ENCODE measurements around the gene RABGAP1L. TPM values are rescaled to one million over a fixed set of nuclear protein-coding genes. Genes with fewer than 3 reads are reported as not detected.

RABGAP1L gene
- total RNA-seq, 1 experiment from 2014 or later, result 76.9 TPM

- Mint-ChIP-seq H3K9me3 (peaks cover 3% of the 10 kb centered on the region), H3K27ac (no peak overlapping the region), H3K27me3 (ENCODE audit: low read depth) (no peaks in the 10 kb centered on the region), H3K4me3 (no peak overlapping the region), H3K36me3 (peaks cover 9% of the 10 kb centered on the region), H3K4me1 (no peaks in the 10 kb centered on the region)
- CTCF ChIA-PET, result no interaction called here
- no peak for DNase-seq (ENCODE audit: low spot score)
- POLR2A ChIA-PET, result no interaction called here
- TF ChIP-seq ZNF121 (CRISPR knock-in tag; IDR thresholded peaks at IDR 0.05) (no peak), ZNF512 (CRISPR knock-in tag; IDR thresholded peaks at IDR 0.05; ENCODE audit: borderline replicate concordance) (no peak), ZNF425 (CRISPR knock-in tag; conservative IDR thresholded peaks at IDR 0.05) (no peak), ZNF671 (CRISPR knock-in tag; IDR thresholded peaks at IDR 0.05) (no peak), JUN (CRISPR knock-in tag; IDR thresholded peaks at IDR 0.05) (no peak), NR2C2 (CRISPR knock-in tag; IDR thresholded peaks at IDR 0.05) (no peak), NFYB (CRISPR knock-in tag; conservative IDR thresholded peaks at IDR 0.05; ENCODE audit: low read depth) (no peak)
- TF ChIP-seq, protein P1, sequence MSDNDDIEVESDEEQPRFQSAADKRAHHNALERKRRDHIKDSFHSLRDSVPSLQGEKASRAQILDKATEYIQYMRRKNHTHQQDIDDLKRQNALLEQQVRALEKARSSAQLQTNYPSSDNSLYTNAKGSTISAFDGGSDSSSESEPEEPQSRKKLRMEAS (CRISPR knock-in tag; IDR thresholded peaks at IDR 0.05), result no peak
- TF ChIP-seq, protein P2, sequence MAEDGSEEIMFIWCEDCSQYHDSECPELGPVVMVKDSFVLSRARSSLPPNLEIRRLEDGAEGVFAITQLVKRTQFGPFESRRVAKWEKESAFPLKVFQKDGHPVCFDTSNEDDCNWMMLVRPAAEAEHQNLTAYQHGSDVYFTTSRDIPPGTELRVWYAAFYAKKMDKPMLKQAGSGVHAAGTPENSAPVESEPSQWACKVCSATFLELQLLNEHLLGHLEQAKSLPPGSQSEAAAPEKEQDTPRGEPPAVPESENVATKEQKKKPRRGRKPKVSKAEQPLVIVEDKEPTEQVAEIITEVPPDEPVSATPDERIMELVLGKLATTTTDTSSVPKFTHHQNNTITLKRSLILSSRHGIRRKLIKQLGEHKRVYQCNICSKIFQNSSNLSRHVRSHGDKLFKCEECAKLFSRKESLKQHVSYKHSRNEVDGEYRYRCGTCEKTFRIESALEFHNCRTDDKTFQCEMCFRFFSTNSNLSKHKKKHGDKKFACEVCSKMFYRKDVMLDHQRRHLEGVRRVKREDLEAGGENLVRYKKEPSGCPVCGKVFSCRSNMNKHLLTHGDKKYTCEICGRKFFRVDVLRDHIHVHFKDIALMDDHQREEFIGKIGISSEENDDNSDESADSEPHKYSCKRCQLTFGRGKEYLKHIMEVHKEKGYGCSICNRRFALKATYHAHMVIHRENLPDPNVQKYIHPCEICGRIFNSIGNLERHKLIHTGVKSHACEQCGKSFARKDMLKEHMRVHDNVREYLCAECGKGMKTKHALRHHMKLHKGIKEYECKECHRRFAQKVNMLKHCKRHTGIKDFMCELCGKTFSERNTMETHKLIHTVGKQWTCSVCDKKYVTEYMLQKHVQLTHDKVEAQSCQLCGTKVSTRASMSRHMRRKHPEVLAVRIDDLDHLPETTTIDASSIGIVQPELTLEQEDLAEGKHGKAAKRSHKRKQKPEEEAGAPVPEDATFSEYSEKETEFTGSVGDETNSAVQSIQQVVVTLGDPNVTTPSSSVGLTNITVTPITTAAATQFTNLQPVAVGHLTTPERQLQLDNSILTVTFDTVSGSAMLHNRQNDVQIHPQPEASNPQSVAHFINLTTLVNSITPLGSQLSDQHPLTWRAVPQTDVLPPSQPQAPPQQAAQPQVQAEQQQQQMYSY (CRISPR knock-in tag; IDR thresholded peaks at IDR 0.05), result no peak
- TF ChIP-seq, protein P3, sequence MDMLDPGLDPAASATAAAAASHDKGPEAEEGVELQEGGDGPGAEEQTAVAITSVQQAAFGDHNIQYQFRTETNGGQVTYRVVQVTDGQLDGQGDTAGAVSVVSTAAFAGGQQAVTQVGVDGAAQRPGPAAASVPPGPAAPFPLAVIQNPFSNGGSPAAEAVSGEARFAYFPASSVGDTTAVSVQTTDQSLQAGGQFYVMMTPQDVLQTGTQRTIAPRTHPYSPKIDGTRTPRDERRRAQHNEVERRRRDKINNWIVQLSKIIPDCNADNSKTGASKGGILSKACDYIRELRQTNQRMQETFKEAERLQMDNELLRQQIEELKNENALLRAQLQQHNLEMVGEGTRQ (CRISPR knock-in tag; IDR thresholded peaks at IDR 0.05), result no peak
- ATAC-seq, result no peak
Measured at GRCh38 chr1:174286042-174286441, 126.7 kb downstream of the RABGAP1L start.

DNA sequence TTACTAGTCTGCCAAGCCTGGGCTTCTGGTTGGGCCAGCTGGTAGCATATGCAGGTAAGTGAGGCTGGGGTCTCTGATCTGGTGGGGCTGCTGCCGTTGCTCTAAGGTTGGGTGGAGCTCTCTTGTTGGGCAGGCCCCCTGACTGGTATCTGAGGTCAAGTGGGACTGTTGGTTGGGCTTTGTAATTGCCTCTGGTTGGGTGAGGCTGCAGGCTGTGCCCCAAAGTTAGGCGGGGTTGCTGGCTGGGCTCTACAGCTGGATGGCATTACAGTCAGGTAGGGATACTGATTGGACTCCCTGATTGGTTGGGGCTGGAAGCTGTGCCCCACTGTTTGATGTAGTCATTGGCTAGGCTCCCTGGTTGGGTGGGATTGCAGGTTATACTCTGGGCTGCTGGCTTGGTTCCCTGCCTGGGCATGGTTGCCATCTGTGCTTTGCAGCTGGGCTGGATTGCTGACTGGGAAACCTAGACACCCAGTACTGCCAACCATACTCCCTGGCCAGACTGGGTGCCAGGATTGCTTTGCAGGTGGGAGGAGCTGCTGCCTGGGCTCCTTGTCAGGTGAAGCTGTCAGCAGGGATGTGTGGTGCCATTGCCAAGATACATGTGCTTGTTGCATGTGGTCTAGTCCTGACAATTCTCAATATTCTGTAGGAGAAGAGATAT lies 130.5 kb downstream of the RABGAP1L start:
- Mint-ChIP-seq H3K9me3 (no peaks in the 10 kb centered on the region; the same call in 1 of the 2 replicates), H3K4me3 (no peak overlapping the region), H3K27ac (no peak overlapping the region), H3K36me3 (peaks cover 2% of the 10 kb centered on the region; the same call in 1 of the 2 replicates), H3K4me1 (no peaks in the 10 kb centered on the region), H3K27me3 (ENCODE audit: low read depth) (no peaks in the 10 kb centered on the region)
- ATAC-seq (no peak), DNase-seq (ENCODE audit: low spot score) (no peak)
- ChIA-PET CTCF (interaction anchor here (1.4 kb wide), 1 partner anchor 28 kb away, joined by 4 read pairs; no protein-coding TSS in a partner anchor), POLR2A (no interaction called here)
- TF ChIP-seq AR (CRISPR knock-in tag; IDR thresholded peaks at IDR 0.05) (no peak), ARID4B (CRISPR knock-in tag; IDR thresholded peaks at IDR 0.05; ENCODE audit: borderline replicate concordance) (no peak), NFE2L1 (CRISPR knock-in tag; IDR thresholded peaks at IDR 0.05) (no peak)
- TF ChIP-seq, protein P4, sequence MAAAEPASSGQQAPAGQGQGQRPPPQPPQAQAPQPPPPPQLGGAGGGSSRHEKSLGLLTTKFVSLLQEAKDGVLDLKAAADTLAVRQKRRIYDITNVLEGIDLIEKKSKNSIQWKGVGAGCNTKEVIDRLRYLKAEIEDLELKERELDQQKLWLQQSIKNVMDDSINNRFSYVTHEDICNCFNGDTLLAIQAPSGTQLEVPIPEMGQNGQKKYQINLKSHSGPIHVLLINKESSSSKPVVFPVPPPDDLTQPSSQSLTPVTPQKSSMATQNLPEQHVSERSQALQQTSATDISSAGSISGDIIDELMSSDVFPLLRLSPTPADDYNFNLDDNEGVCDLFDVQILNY (CRISPR knock-in tag; IDR thresholded peaks at IDR 0.05), result no peak
